SU-DHL-6 (cell line): Measurements from ENCODE around the gene RGL1.

ENCODE experiments used
- H2AFZ ChIP-seq: fragments of 200-600 bp; sonication (generic); 2 replicates; pipeline ENCODE4 v1.6.1; 2014; ENCODE audit warnings: low read depth, mild to moderate bottlenecking, moderate library complexity, mixed read lengths, antibody characterized with exemption, low read length; ENCODE audit not compliant: severe bottlenecking
- H3F3A ChIP-seq: fragments of 200-600 bp; shearing (Covaris generic); 2 replicates; pipeline ENCODE4 v1.6.0; 2016; ENCODE audit warnings: antibody characterized with exemption, mild to moderate bottlenecking; ENCODE audit not compliant: insufficient read depth
- H3K27ac ChIP-seq: fragments of 200-600 bp; sonication (generic); 2 replicates; pipeline ENCODE4 v1.5.1; 2016; ENCODE audit warnings: low read depth, mild to moderate bottlenecking, low read length, moderate library complexity, mixed read lengths
- H3K27me3 ChIP-seq: fragments of 200-600 bp; sonication (generic), shearing (Covaris generic); 2 replicates; pipeline ENCODE4 v1.6.0; 2014; ENCODE audit warnings: mild to moderate bottlenecking, low read length
- H3K36me3 ChIP-seq: fragments of 200-600 bp; sonication (generic); 2 replicates; pipeline ENCODE4 v1.6.1; 2014; ENCODE audit warnings: mild to moderate bottlenecking, low read length, mixed read lengths
- H3K4me2 ChIP-seq: fragments of 300-600, 200-600 bp; shearing (Covaris generic), sonication (generic); 2 replicates; pipeline ENCODE4 v1.6.0; 2014; ENCODE audit warnings: low read length, low read depth, mild to moderate bottlenecking; ENCODE audit not compliant: poor library complexity, severe bottlenecking
- H3K4me3 ChIP-seq: fragments of 200-600 bp; sonication (generic); 2 replicates; pipeline ENCODE4 v1.5.1; 2014; ENCODE audit warnings: antibody characterized with exemption, low read length, mild to moderate bottlenecking, mixed read lengths; ENCODE audit not compliant: insufficient read depth, poor library complexity, severe bottlenecking
- H3K79me2 ChIP-seq: fragments of 200-600 bp; sonication (generic); 2 replicates; pipeline ENCODE4 v1.6.1; 2014; ENCODE audit warnings: mild to moderate bottlenecking, low read length, moderate library complexity; ENCODE audit not compliant: insufficient read depth
- H3K9ac ChIP-seq: fragments of 200-600 bp; sonication (generic); 2 replicates; pipeline ENCODE4 v1.7.0; 2014; ENCODE audit warnings: mild to moderate bottlenecking, low read length
- H3K9me2 ChIP-seq: fragments of 200-600 bp; sonication (generic); replicated peaks from 2 replicates; pipeline ENCODE4 v1.6.1; 2014; ENCODE audit warnings: low read length; ENCODE audit not compliant: insufficient read depth
- H3K9me3 ChIP-seq: fragments of 200-600 bp; sonication (generic); 2 replicates; pipeline ENCODE4 v1.6.1; 2014; ENCODE audit warnings: low read length, mixed read lengths; ENCODE audit not compliant: insufficient read depth
- H4K20me1 ChIP-seq: fragments of 200-600 bp; sonication (generic); 2 replicates; pipeline ENCODE4 v1.6.1; 2014; ENCODE audit warnings: low read depth, mild to moderate bottlenecking, antibody characterized with exemption, low read length, moderate library complexity, mixed read lengths
- EZH2phosphoT487 ChIP-seq: fragments of 200-600 bp; sonication (generic), shearing (Covaris generic); conservative IDR thresholded peaks from 2 replicates; pipeline ENCODE4 v1.6.1; 2018; ENCODE audit warnings: mild to moderate bottlenecking, antibody characterized with exemption, low read length, moderate library complexity, mixed read lengths
- TF ChIP-seq, protein P1 (sequence below): fragments of 200-600 bp; sonication (generic); IDR thresholded peaks from one replicate; pipeline ENCODE4 v1.5.1; 2017; ENCODE audit warnings: antibody characterized with exemption, mild to moderate bottlenecking, low read length, moderate library complexity; ENCODE audit not compliant: insufficient read depth, poor library complexity, severe bottlenecking

The RGL1 gene

GRCh38 chr1:183780159-183780558 lies 24.8 kb upstream of the RGL1 start:
- no peak overlapping the region for H3K4me2 ChIP-seq
- TF ChIP-seq EZH2phosphoT487 = no peak
- TF ChIP-seq, protein P1, sequence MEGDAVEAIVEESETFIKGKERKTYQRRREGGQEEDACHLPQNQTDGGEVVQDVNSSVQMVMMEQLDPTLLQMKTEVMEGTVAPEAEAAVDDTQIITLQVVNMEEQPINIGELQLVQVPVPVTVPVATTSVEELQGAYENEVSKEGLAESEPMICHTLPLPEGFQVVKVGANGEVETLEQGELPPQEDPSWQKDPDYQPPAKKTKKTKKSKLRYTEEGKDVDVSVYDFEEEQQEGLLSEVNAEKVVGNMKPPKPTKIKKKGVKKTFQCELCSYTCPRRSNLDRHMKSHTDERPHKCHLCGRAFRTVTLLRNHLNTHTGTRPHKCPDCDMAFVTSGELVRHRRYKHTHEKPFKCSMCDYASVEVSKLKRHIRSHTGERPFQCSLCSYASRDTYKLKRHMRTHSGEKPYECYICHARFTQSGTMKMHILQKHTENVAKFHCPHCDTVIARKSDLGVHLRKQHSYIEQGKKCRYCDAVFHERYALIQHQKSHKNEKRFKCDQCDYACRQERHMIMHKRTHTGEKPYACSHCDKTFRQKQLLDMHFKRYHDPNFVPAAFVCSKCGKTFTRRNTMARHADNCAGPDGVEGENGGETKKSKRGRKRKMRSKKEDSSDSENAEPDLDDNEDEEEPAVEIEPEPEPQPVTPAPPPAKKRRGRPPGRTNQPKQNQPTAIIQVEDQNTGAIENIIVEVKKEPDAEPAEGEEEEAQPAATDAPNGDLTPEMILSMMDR = no peak
- H3K4me3 ChIP-seq = no peak overlapping the region
- no peak overlapping the region for H3K9ac ChIP-seq
- no peak overlapping the region for H3K27ac ChIP-seq
- no peaks in the 10 kb centered on the region for H3F3A ChIP-seq
- no peak overlapping the region for H2AFZ ChIP-seq
- no peaks in the 10 kb centered on the region for H3K27me3 ChIP-seq
- H3K9me3 ChIP-seq = peaks cover 2% of the 10 kb centered on the region; the same call in 1 of the 2 replicates
- H3K79me2 ChIP-seq = no peaks in the 10 kb centered on the region
- no peaks in the 10 kb centered on the region for H4K20me1 ChIP-seq
- no peaks in the 10 kb centered on the region for H3K9me2 ChIP-seq
- H3K36me3 ChIP-seq = no peaks in the 10 kb centered on the region

DNA sequence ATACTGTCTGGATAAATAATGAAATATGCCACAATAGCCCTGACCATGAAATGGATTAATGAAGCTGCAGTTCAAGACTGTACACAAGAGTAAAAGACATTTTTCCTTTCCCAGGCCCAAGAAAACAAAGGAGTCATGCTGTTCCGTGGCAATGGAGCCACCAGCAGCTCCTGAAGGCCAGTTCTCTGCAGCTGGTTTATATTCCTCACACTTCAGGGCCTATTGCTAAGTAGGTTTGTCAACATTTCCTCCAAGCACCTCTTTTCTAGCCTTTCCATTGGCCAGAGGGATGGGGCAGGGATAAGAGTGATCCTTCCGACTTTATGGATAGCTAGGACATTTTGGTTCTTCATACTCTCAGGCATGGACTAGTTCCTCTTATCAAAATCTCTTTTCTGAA lies 24.2 kb upstream of the RGL1 start:
- Histone ChIP-seq H3K4me2 (no peak overlapping the region), H3K9me3 (no peaks in the 10 kb centered on the region), H3K4me3 (no peak overlapping the region), H3F3A (no peaks in the 10 kb centered on the region), H2AFZ (no peak overlapping the region), H3K9me2 (no peaks in the 10 kb centered on the region), H3K36me3 (no peaks in the 10 kb centered on the region), H3K27me3 (no peaks in the 10 kb centered on the region), H3K79me2 (no peaks in the 10 kb centered on the region), H3K27ac (no peak overlapping the region), H4K20me1 (no peaks in the 10 kb centered on the region), H3K9ac (no peak overlapping the region)
- no peak for TF ChIP-seq EZH2phosphoT487
- TF ChIP-seq, protein P1 = no peak

DNA sequence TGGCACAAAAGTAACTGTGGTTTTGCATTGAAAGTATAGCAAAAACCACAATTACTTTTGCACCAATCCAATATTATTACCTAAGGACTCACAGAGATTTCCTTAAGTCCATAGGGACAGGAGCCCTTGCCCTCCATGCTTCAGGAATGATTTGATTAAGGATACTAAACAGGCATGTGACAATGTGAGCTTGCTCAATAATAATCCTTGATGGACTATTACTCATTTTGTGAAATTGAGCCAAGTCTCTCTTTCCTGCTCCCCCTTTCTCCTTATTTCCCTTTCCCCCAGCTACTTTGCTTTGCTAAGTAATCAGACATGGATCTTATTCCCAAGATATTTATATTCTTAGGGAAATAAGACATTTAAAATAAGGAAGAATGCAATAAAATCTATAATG lies 21.6 kb upstream of the RGL1 start:
- H2AFZ ChIP-seq = no peak overlapping the region
- no peaks in the 10 kb centered on the region for H3K27me3 ChIP-seq
- H3K4me3 ChIP-seq = no peak overlapping the region
- H3K4me2 ChIP-seq = no peak overlapping the region
- no peak overlapping the region for H3K9ac ChIP-seq
- H3F3A ChIP-seq = no peaks in the 10 kb centered on the region
- H3K36me3 ChIP-seq = no peaks in the 10 kb centered on the region
- no peaks in the 10 kb centered on the region for H3K9me3 ChIP-seq
- TF ChIP-seq, protein P1 = no peak
- TF ChIP-seq EZH2phosphoT487 = no peak
- H4K20me1 ChIP-seq = no peaks in the 10 kb centered on the region
- H3K9me2 ChIP-seq = no peaks in the 10 kb centered on the region
- no peak overlapping the region for H3K27ac ChIP-seq
- H3K79me2 ChIP-seq = no peaks in the 10 kb centered on the region
